Dermis microvascular lymphatic vessel endothelial cell (primary cell): Measurements from ENCODE around the gene TAF7L. TPM values are rescaled to one million over a fixed set of nuclear protein-coding genes. Genes with fewer than 3 reads are reported as not detected.
"Not testable (repeated sequence)": the region's sequence is repeated elsewhere in the genome, so short reads cannot be mapped to it uniquely, and the experiment has no call there.

ENCODE experiments used
- DNase-seq, 2 donors: peaks; one replicate each; pipeline versions ENCODE4 v3.0.0 to v3.0.0-alpha.2; 2010; ENCODE audit warnings: low read depth in 2 of 2
- total RNA-seq: library from RNA; depleted of rRNA; stranded (reverse); fragments of >200 nt; gene quantifications from 2 replicates; pipeline ENCODE4 v1.2.1, GENCODE V29; 2014

TAF7L gene
- total RNA-seq = 0.13 TPM in 1 of 2 replicates, not detected in the other

GRCh38 chrX:101290957-101291603 lies at the start of gene TAF7L:
TSS of gene TAF7L (minus strand) at chrX:101291334. CDS start at chrX:101287543, 3,791 bp downstream.
- peak in 1 of 2 donors; percentile 5 for DNase-seq

DNA sequence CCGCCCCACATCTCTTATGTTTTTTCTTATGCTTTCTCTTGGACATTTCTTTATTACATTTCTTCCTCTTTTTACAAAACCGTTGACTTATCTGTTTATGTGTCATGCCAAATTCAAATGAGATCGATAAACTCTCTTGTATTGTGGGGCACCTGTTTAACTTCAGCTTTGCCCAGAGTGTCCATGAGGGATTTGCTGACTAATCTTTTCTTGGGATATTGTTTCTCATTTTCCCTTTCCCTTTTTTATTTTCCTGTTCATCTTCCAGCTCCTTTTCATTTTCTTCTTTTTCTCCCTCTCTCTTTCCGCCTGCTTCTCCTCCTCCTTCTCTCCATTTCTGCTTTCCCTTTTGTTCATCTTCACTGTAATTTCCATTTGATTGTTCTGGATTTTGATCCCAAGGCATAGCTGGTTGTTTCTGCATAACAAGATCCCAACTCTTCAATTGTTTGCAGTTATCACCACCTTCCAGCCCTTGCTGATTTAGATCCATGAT lies 46.7 kb upstream of the TAF7L start:
- DNase-seq = no peak

DNA sequence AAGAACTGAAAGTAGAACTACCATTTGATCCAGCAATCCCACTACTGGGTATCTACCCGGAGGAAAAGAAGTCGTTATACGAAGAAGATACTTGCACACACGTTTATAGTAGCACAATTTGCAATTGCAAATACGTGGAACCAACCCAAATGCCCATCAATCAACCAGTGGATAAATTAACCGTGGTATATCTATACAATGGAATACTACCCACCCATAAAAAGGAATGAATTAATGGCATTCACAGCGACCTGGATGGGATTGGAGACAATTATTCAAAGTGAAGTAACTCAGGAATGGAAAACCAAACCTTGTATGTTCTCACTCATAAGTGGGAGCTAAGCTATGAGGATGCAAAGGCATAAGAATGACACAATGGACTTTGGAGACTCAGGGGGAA lies 43.2 kb upstream of the TAF7L start:
- DNase-seq = not testable (repeated sequence)

GRCh38 chrX:101326600-101326999 lies 35.5 kb upstream of the TAF7L start:
- DNase-seq = not testable (repeated sequence)

DNA sequence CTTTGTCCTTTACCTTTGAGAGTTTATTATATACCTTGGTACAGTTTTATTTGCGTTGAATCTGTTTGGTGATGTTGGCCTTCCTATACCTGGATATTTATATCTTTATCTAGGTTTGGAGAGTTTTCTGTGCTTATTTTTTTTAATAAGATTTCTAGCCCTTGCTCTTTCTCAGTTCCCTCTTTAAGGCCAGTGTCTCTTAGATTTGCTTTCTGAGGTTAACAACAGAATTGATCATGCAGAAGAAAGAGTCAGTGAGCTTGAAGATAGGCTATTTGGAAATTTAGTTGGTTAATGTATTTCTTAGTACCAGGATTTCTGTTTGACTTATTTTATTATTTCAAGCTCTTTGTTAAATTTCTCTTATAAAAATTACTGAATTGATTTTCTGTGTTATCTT lies 12.7 kb upstream of the TAF7L start:
- no peak for DNase-seq

GRCh38 chrX:101295603-101296002 lies 4.5 kb upstream of the TAF7L start:
- DNase-seq = not testable (repeated sequence)

GRCh38 chrX:101287402-101287801 lies 3.7 kb downstream of the TAF7L start:
- DNase-seq = peak; percentile 24 to 43

DNA sequence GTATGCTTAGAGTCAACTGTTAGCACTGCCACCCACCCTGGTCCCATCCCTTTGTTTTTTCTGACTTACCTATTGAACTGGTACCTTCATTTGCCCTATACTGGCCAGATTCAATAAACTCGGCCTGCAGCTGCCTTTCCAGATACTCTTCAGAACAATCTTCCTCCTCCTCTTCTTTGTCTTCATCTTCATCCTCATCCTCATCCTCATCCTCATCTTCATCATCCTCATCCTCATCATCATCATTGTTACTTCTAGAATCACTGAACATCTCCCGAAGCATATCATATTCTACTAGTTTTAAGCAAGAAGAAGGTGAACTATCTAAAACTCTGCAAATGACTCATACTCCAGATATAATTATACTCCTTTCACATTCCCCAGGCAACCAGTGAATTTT lies 14.9 kb downstream of the TAF7L start:
- no peak for DNase-seq

- no peak for DNase-seq
Observed at GRCh38 chrX:101274198-101274597, 16.9 kb downstream of the TAF7L start.

- peak in 1 of 2 donors; percentile 83 for DNase-seq
Observed at GRCh38 chrX:101265869-101266428, 25.2 kb downstream of the TAF7L start.

DNA sequence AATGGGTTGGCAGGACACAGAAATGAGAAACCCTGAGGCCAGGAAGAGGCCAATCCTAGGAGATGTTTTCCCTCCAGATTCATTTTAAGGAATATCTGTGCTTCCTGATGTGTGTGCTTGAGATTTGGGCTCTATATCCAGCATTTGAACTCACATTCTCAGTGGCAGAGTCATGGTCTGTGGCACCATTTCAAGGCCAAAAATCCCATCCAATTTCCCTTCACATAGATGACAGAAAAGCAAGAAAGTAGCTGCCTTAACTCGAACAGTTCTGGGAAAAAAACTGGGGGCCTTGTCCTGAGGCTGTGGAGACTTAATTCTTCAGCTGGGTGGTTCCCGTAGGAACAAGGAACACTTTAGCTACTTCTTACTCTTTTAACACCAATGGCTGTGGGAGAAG lies 27.4 kb downstream of the TAF7L start:
- no peak for DNase-seq

- DNase-seq = no peak
Observed at GRCh38 chrX:101262590-101262989, 28.5 kb downstream of the TAF7L start.

GRCh38 chrX:101260435-101260834 lies 30.7 kb downstream of the TAF7L start:
- DNase-seq = peak in 1 of 2 donors; percentile 36

DNA sequence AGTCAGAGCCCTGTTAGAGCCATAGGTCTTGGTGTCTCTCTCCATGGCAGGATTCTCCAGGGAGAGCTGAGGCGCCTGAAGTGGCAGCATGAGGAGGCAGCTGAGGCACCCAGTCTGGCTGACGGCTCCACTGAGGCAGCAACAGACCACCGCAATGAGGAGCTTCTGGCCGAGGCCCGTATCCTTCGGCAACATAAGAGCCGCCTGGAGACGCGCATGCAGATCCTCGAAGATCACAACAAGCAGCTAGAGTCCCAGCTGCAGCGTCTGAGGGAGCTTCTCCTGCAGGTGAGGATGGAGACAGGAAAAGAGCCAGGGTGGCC lies 32.9 kb downstream of the TAF7L start:
- no peak for DNase-seq

DNA sequence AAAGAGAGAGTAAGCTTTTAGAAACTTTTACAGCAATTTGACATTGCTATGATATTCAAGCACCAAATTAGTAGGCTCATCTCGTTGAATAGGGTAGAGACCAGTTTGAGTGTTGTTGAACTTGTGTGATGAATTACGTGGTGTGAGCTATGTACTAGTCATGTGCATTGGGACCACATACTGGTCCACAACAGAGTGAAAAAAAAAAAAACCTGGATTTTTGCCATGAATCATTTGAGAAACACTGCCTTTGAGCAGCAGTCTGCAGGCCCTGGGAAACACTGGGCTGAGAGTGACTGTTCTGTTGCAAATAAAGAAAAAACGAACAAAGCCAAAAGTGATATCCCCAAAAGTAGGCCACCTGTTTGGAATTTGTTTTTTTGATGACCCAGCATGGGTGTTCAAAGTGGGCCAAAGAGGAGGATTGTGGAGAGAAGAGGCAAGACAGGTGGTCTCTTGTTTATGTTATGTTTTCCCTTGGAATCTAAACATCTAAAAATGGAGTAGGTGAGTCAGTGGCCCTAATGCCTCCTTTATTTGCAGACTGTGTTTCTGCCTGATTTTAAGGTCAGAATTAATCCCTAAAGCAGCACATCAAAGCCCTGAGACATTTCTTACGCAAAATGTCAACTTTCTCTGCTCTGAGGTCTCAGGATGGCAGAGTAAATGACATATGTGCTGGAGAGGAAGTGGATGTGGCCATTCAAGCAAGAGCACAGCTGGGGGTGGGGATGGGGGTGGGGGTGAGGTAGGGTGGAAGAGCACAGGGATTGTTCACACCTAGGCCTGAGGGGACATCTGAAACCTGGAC lies 33.5 kb downstream of the TAF7L start:
- no peak for DNase-seq

DNA sequence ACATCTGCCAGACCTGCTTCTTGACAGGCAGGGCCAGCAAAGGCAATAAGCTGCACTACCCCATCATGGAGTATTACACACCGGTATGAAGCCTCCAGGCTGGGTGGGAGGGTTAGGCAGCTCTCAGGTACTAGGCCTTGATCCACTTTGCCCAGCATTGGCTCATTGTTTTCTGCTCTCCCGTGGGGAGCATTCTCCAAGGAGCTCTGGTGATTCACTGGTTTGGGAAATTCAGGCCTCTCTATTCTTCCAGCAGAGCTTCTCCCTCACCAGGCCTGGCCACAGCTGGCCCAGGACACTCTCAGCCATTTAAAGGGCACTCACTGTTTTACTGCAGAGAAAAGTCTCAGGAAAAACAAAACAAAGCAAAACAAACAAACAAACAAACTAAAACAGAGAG lies 38.5 kb downstream of the TAF7L start:
- no peak for DNase-seq

DNA sequence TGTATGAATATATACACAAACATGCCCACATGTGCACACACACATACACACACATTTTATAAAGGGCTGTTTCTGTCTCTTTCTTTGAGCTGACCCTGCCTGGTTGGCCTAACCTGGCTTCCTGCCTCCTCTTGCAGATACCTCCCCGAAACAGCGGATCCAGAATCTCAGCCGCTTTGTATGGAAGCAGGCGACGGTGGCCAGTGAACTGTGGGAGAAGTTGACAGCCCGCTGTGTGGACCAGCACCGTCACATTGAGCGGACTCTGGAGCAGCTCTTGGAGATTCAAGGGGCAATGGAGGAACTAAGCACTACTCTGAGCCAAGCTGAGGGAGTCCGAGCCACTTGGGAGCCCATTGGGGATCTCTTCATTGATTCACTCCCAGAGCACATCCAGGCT lies 49.6 kb downstream of the TAF7L start:
- no peak for DNase-seq

DNA sequence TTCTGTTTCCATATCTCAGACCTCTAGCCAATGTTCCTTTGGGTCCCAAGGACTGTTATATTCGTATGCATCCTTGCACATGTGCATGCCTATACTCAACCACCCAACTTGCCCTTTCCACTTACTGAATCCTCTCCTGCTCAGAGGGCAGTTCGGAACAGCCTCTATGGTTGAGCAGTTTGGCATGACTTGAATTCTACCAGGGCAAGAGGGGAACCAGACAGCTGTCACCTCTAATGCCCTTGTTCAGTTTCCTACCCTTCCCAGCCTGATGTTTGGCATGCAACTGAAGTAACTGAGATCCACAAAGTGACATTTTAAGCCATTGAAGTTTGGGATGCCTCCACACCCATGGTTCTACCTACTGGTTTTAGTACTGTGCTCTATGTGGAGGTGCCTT lies 54.1 kb downstream of the TAF7L start:
- no peak for DNase-seq

DNA sequence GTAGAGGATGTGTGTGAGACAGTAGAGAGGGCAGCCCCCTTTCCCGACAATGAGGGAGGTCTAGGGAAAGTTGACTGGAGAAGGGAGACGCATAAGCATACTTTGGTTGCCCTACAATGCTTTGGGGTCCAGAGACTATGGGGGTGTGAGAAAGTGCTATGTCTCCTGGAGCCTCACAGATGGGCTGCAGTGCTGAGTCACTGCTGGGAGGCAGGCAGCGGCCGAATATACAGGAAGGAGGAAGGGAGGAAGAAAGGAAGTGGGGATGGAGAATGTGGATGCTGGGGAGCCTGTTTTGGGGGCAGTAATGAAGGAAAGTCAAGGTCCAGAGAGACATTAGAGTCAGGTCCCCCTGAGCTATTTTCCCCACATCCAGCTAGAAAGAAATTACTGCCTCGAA lies 58.8 kb downstream of the TAF7L start:
- no peak for DNase-seq

DNA sequence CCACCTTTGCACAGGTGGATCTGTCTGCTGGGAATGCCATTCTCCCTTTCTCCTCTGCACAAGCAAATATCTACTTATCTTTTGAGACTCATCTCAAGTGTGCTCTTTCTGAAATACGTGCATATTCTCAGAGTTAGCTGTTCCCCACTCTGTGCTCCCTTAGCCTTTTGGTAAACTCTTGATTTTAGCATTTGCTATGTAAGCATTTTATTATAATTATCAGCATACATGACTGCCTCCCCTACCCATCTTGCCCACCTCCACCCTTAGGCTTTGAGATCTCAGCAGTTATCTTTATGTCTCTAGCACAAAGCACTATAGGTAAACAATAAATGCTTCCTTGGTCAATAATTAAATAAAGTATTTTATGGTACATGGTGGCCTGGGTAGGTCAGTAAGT lies 60.1 kb downstream of the TAF7L start:
- no peak for DNase-seq

DNA sequence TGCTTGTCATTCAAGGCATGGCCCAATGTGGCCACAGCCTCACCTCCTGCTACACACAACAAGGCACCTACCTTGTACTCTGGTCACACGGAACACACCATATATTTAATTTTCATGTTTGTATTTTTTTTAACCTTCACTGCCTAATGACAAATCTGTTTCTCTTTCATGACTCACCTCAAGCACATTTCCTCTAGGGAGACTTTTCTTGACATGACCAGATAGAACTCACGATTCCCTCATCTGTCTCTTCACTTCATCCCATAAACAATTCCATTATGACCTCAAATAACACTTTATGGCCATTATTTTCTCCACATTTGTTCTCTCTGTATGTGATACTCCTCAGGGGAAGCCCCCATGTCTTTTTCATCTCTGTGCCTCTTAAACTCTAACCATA lies 60.5 kb downstream of the TAF7L start:
- DNase-seq = peak in 1 of 2 donors; percentile 39

GRCh38 chrX:101229170-101229569 lies 62.0 kb downstream of the TAF7L start:
- DNase-seq = no peak

- DNase-seq = no peak
Observed at GRCh38 chrX:101223226-101223625, 67.9 kb downstream of the TAF7L start.
